Suprapubic skin (tissue), 4 donors: ENCODE results near the gene CEP290. TPM values are rescaled to one million over a fixed set of nuclear protein-coding genes. Genes with fewer than 3 reads are reported as not detected.

ENCODE experiments used
- DNase-seq, 2 donors: peaks; one replicate each; pipeline ENCODE4 v3.0.0-alpha.2; 2019; ENCODE audit warnings: low spot score in 2 of 2
- H3K27ac ChIP-seq: fragments of 200-600 bp; sonication (generic); one replicate; pipeline ENCODE4 v1.5.1; 2019
- H3K27me3 ChIP-seq: fragments of 200-600 bp; sonication (generic); one replicate; pipeline ENCODE4 v1.5.1; 2019
- H3K36me3 ChIP-seq: fragments of 200-600 bp; sonication (generic); one replicate; pipeline ENCODE4 v1.5.1; 2019
- H3K4me1 ChIP-seq: fragments of 200-600 bp; sonication (generic); one replicate; pipeline ENCODE4 v1.5.1; 2019
- H3K4me3 ChIP-seq: fragments of 200-600 bp; sonication (generic); one replicate; pipeline ENCODE4 v1.5.1; 2019; ENCODE audit warnings: mild to moderate bottlenecking
- H3K9me3 ChIP-seq: fragments of 200-600 bp; sonication (generic); one replicate; pipeline ENCODE4 v1.5.1; 2019
- CTCF ChIP-seq, 2 donors: fragments of 200-600 bp in 1 of 2; fragments of 450-650 bp in 1 of 2; sonication (generic) in 1 of 2; IDR thresholded peaks; one replicate each; pipeline ENCODE4 v1.5.1; 2016 to 2019; ENCODE audit warnings: antibody characterized with exemption in 2 of 2, mild to moderate bottlenecking in 1 of 2, moderate library complexity in 1 of 2
- EP300 ChIP-seq: sonication (generic); formaldehyde crosslinking; IDR thresholded peaks from one replicate; pipeline ENCODE4 v1.6.1; 2017; ENCODE audit warnings: antibody characterized with exemption
- POLR2A ChIP-seq, 2 donors: fragments of 450-650 bp; IDR thresholded peaks; one replicate each; pipeline ENCODE4 v1.6.1; 2017; ENCODE audit warnings: antibody characterized with exemption in 2 of 2, mild to moderate bottlenecking in 2 of 2, moderate library complexity in 2 of 2
- POLR2AphosphoS5 ChIP-seq, 3 donors: sonication (generic); formaldehyde crosslinking; IDR thresholded peaks; one replicate each; pipeline ENCODE4 v1.6.1; 2017; ENCODE audit warnings: antibody characterized with exemption in 3 of 3
- WGBS: methylation state at CpG from one replicate; pipeline ENCODE4 v1.1.5; 2018; 5-methylcytosine and 5-hydroxymethylcytosine counted together
- total RNA-seq, 4 donors: library from RNA; depleted of rRNA; stranded (reverse); fragments of >200 nt; gene quantifications; one replicate each; pipeline ENCODE4 v1.1.0, GENCODE V29; 2016

Gene CEP290
- total RNA-seq = 10 to 100 TPM in 3 of 4 donors, 1 to 10 TPM in 1; 9.0 to 34.8 (median 11.0) TPM

GRCh38 chr12:88141774-88142609, at the start of gene CEP290, which contains the start of gene TMTC3:
Gene CEP290 (minus strand): TSS chr12:88142088. CDS start chr12:88141307, 781 bp downstream.
Gene TMTC3 (plus strand): TSS chr12:88142307. CDS start chr12:88148316, 6,009 bp downstream.
- peak within 1 kb of the TSS; percentile 71 for H3K4me3 ChIP-seq
- peaks cover 38% of the 10 kb centered on the region for H3K4me1 ChIP-seq
- 0% methylated on average over 34 of the region's 49 CpGs for WGBS
- TF ChIP-seq POLR2A (IDR thresholded peaks at IDR 0.05) = peak in 1 of 2 donors; percentile 51
- no peak for TF ChIP-seq EP300
- no peak for TF ChIP-seq CTCF (IDR thresholded peaks at IDR 0.05)
- TF ChIP-seq POLR2AphosphoS5 (IDR thresholded peaks at IDR 0.05) = peak in 2 of 3 donors; percentile 41 to 66
- H3K27ac ChIP-seq = peak within 1 kb of the TSS; percentile 77
- peaks cover 1% of the 10 kb centered on the region for H3K36me3 ChIP-seq
- no peaks in the 10 kb centered on the region for H3K9me3 ChIP-seq
- no peaks in the 10 kb centered on the region for H3K27me3 ChIP-seq
- peak; percentile 96 to 97 for DNase-seq

- H3K4me3 ChIP-seq = no peak overlapping the region
- no peaks in the 10 kb centered on the region for H3K27me3 ChIP-seq
- DNase-seq = no peak
- H3K9me3 ChIP-seq = no peaks in the 10 kb centered on the region
- H3K4me1 ChIP-seq = no peaks in the 10 kb centered on the region
- H3K27ac ChIP-seq = no peak overlapping the region
- peaks cover 23% of the 10 kb centered on the region for H3K36me3 ChIP-seq
- TF ChIP-seq EP300 (no peak), CTCF (IDR thresholded peaks at IDR 0.05) (no peak), POLR2AphosphoS5 (IDR thresholded peaks at IDR 0.05) (no peak), POLR2A (IDR thresholded peaks at IDR 0.05) (no peak)
- 92% methylated on average over 1 of the region's 1 CpG for WGBS
Measured at GRCh38 chr12:88188180-88188579, 46.3 kb upstream of the CEP290 start.

- Histone ChIP-seq H3K4me3 (no peak overlapping the region), H3K27me3 (no peaks in the 10 kb centered on the region), H3K4me1 (no peaks in the 10 kb centered on the region), H3K9me3 (no peaks in the 10 kb centered on the region), H3K36me3 (peaks cover 27% of the 10 kb centered on the region), H3K27ac (no peak overlapping the region)
- 94% methylated on average over 2 of the region's 2 CpGs for WGBS
- no peak for DNase-seq
- TF ChIP-seq POLR2AphosphoS5 (IDR thresholded peaks at IDR 0.05) = no peak
- no peak for TF ChIP-seq POLR2A (IDR thresholded peaks at IDR 0.05)
- no peak for TF ChIP-seq CTCF (IDR thresholded peaks at IDR 0.05)
- no peak for TF ChIP-seq EP300
Measured at GRCh38 chr12:88187571-88187970, 45.7 kb upstream of the CEP290 start.

GRCh38 chr12:88185988-88186387, 44.1 kb upstream of the CEP290 start:
- Histone ChIP-seq H3K4me3 (no peak overlapping the region), H3K4me1 (no peaks in the 10 kb centered on the region), H3K9me3 (no peaks in the 10 kb centered on the region), H3K27me3 (no peaks in the 10 kb centered on the region), H3K27ac (no peak overlapping the region), H3K36me3 (peaks cover 40% of the 10 kb centered on the region)
- DNase-seq = no peak
- TF ChIP-seq EP300 (no peak), POLR2A (IDR thresholded peaks at IDR 0.05) (no peak), CTCF (IDR thresholded peaks at IDR 0.05) (no peak), POLR2AphosphoS5 (IDR thresholded peaks at IDR 0.05) (no peak)

- H3K9me3 ChIP-seq = no peaks in the 10 kb centered on the region
- no peak overlapping the region for H3K4me3 ChIP-seq
- no peak overlapping the region for H3K27ac ChIP-seq
- TF ChIP-seq POLR2AphosphoS5 (IDR thresholded peaks at IDR 0.05) = no peak
- no peak for TF ChIP-seq CTCF (IDR thresholded peaks at IDR 0.05)
- TF ChIP-seq POLR2A (IDR thresholded peaks at IDR 0.05) = no peak
- TF ChIP-seq EP300 = no peak
- WGBS = 94% methylated on average over 2 of the region's 2 CpGs
- no peaks in the 10 kb centered on the region for H3K27me3 ChIP-seq
- H3K36me3 ChIP-seq = peaks cover 44% of the 10 kb centered on the region
- H3K4me1 ChIP-seq = no peaks in the 10 kb centered on the region
- no peak for DNase-seq
Measured at GRCh38 chr12:88185279-88185678, 43.4 kb upstream of the CEP290 start.
